ENCODE results near the gene RBM20. TPM values are rescaled to one million over a fixed set of nuclear protein-coding genes. Genes with fewer than 3 reads are reported as not detected.

RBM20 gene
- total and polyA plus RNA-seq, 2 of the 13 experiments (the other 11 are each of a cell fraction or from before 2014, with no cell fraction given), result 0.02 to 0.22 TPM

DNA sequence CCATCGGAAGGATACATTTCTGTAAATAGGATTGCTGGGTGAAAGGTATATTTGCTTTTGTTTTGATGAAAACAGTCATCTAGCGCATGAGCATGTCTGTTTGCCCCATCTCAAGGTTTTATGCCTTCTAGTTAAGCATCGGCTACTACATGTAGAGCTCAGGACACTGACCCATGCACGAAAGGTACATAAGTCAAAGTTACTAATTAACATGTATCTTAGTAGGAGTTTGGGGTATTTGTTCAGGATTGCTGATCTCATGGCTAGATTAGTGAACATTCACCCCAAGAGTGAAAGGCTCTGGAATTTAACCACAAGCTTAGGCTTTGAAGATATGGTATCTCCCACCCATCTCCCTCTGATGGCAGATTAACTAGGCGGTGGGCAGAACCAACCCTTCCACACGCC is 91.5 kb downstream of the RBM20 start (continued):
- TF ChIP-seq, protein P1, sequence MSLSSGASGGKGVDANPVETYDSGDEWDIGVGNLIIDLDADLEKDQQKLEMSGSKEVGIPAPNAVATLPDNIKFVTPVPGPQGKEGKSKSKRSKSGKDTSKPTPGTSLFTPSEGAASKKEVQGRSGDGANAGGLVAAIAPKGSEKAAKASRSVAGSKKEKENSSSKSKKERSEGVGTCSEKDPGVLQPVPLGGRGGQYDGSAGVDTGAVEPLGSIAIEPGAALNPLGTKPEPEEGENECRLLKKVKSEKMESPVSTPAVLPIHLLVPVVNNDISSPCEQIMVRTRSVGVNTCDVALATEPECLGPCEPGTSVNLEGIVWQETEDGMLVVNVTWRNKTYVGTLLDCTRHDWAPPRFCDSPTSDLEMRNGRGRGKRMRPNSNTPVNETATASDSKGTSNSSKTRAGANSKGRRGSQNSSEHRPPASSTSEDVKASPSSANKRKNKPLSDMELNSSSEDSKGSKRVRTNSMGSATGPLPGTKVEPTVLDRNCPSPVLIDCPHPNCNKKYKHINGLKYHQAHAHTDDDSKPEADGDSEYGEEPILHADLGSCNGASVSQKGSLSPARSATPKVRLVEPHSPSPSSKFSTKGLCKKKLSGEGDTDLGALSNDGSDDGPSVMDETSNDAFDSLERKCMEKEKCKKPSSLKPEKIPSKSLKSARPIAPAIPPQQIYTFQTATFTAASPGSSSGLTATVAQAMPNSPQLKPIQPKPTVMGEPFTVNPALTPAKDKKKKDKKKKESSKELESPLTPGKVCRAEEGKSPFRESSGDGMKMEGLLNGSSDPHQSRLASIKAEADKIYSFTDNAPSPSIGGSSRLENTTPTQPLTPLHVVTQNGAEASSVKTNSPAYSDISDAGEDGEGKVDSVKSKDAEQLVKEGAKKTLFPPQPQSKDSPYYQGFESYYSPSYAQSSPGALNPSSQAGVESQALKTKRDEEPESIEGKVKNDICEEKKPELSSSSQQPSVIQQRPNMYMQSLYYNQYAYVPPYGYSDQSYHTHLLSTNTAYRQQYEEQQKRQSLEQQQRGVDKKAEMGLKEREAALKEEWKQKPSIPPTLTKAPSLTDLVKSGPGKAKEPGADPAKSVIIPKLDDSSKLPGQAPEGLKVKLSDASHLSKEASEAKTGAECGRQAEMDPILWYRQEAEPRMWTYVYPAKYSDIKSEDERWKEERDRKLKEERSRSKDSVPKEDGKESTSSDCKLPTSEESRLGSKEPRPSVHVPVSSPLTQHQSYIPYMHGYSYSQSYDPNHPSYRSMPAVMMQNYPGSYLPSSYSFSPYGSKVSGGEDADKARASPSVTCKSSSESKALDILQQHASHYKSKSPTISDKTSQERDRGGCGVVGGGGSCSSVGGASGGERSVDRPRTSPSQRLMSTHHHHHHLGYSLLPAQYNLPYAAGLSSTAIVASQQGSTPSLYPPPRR (CRISPR knock-in tag; IDR thresholded peaks at IDR 0.05; ENCODE audit: borderline replicate concordance), result peak; percentile 59
- TF ChIP-seq ZNF30 (CRISPR knock-in tag; IDR thresholded peaks at IDR 0.05) (no peak), ARHGAP35 (CRISPR knock-in tag; IDR thresholded peaks at IDR 0.05; ENCODE audit: borderline replicate concordance) (no peak), ZBTB21 (CRISPR knock-in tag; IDR thresholded peaks at IDR 0.05) (no peak)
- TF ChIP-seq, protein P2, sequence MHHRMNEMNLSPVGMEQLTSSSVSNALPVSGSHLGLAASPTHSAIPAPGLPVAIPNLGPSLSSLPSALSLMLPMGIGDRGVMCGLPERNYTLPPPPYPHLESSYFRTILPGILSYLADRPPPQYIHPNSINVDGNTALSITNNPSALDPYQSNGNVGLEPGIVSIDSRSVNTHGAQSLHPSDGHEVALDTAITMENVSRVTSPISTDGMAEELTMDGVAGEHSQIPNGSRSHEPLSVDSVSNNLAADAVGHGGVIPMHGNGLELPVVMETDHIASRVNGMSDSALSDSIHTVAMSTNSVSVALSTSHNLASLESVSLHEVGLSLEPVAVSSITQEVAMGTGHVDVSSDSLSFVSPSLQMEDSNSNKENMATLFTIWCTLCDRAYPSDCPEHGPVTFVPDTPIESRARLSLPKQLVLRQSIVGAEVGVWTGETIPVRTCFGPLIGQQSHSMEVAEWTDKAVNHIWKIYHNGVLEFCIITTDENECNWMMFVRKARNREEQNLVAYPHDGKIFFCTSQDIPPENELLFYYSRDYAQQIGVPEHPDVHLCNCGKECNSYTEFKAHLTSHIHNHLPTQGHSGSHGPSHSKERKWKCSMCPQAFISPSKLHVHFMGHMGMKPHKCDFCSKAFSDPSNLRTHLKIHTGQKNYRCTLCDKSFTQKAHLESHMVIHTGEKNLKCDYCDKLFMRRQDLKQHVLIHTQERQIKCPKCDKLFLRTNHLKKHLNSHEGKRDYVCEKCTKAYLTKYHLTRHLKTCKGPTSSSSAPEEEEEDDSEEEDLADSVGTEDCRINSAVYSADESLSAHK (CRISPR knock-in tag; IDR thresholded peaks at IDR 0.05; ENCODE audit: borderline replicate concordance), result no peak
- TF ChIP-seq, protein P3, sequence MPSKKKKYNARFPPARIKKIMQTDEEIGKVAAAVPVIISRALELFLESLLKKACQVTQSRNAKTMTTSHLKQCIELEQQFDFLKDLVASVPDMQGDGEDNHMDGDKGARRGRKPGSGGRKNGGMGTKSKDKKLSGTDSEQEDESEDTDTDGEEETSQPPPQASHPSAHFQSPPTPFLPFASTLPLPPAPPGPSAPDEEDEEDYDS (CRISPR knock-in tag; IDR thresholded peaks at IDR 0.05), result no peak
- TF ChIP-seq, protein P4, sequence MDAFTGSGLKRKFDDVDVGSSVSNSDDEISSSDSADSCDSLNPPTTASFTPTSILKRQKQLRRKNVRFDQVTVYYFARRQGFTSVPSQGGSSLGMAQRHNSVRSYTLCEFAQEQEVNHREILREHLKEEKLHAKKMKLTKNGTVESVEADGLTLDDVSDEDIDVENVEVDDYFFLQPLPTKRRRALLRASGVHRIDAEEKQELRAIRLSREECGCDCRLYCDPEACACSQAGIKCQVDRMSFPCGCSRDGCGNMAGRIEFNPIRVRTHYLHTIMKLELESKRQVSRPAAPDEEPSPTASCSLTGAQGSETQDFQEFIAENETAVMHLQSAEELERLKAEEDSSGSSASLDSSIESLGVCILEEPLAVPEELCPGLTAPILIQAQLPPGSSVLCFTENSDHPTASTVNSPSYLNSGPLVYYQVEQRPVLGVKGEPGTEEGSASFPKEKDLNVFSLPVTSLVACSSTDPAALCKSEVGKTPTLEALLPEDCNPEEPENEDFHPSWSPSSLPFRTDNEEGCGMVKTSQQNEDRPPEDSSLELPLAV (CRISPR knock-in tag; conservative IDR thresholded peaks at IDR 0.05; ENCODE audit: low read depth), result no peak
- TF ChIP-seq, protein P5, sequence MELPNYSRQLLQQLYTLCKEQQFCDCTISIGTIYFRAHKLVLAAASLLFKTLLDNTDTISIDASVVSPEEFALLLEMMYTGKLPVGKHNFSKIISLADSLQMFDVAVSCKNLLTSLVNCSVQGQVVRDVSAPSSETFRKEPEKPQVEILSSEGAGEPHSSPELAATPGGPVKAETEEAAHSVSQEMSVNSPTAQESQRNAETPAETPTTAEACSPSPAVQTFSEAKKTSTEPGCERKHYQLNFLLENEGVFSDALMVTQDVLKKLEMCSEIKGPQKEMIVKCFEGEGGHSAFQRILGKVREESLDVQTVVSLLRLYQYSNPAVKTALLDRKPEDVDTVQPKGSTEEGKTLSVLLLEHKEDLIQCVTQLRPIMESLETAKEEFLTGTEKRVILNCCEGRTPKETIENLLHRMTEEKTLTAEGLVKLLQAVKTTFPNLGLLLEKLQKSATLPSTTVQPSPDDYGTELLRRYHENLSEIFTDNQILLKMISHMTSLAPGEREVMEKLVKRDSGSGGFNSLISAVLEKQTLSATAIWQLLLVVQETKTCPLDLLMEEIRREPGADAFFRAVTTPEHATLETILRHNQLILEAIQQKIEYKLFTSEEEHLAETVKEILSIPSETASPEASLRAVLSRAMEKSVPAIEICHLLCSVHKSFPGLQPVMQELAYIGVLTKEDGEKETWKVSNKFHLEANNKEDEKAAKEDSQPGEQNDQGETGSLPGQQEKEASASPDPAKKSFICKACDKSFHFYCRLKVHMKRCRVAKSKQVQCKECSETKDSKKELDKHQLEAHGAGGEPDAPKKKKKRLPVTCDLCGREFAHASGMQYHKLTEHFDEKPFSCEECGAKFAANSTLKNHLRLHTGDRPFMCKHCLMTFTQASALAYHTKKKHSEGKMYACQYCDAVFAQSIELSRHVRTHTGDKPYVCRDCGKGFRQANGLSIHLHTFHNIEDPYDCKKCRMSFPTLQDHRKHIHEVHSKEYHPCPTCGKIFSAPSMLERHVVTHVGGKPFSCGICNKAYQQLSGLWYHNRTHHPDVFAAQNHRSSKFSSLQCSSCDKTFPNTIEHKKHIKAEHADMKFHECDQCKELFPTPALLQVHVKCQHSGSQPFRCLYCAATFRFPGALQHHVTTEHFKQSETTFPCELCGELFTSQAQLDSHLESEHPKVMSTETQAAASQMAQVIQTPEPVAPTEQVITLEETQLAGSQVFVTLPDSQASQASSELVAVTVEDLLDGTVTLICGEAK (IDR thresholded peaks at IDR 0.05), result no peak
- TF ChIP-seq, protein P5 (CRISPR knock-in tag; IDR thresholded peaks at IDR 0.05), result no peak
- TF ChIP-seq, protein P6, sequence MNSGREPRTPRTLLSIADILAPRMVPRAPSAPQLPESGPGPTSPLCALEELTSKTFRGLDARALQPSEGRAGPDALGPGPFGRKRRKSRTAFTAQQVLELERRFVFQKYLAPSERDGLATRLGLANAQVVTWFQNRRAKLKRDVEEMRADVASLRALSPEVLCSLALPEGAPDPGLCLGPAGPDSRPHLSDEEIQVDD (CRISPR knock-in tag; IDR thresholded peaks at IDR 0.05; ENCODE audit: borderline replicate concordance), result no peak
